NCI-H460 (cell line): ENCODE measurements around the gene ICOSLG. TPM values are rescaled to one million over a fixed set of nuclear protein-coding genes. Genes with fewer than 3 reads are reported as not detected.
"Not testable (repeated sequence)": the region's sequence is repeated elsewhere in the genome, so short reads cannot be mapped to it uniquely, and the experiment has no call there.

Experiments used
- DNase-seq: peaks from one replicate; pipeline ENCODE4 v3.0.0-alpha.2; 2016; ENCODE audit warnings: low read depth; ENCODE audit errors: extremely low read depth
- small RNA-seq, 2 experiments: library from RNA; depleted of rRNA; stranded (forward); fragments of <200 nt; gene quantifications; one replicate each; pipeline ENCODE3, GENCODE V24; 2014
- total RNA-seq: library from RNA; depleted of rRNA; stranded (reverse); fragments of >200 nt; shearing (Covaris generic); gene quantifications from 2 replicates; pipeline ENCODE4 v1.2.3, GENCODE V29; 2014; rRNA removed

The ICOSLG gene
- total RNA-seq, 1 experiment from 2014 or later, result 0.47 TPM

DNA sequence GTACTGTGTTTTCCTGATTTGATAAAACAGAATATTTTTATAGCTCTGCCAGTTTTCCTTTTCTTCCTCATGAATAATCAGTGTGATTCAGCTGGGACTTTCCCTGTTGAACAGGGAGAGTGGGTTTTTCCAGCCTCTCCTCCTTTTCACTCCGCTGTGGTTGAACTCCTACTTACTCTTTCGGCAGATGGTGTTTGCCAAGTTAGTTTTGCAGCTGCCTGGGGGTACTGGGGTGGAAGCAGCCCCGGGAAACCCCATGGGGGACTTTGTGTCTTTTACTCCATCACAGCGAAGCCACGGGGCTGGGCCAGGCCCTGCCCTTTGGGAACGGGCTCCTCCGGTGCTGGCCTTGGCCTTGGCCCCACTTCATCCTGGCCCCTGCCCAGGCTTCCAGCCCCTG lies 55.9 kb downstream of the ICOSLG start:
- DNase-seq, result not testable (repeated sequence)

DNA sequence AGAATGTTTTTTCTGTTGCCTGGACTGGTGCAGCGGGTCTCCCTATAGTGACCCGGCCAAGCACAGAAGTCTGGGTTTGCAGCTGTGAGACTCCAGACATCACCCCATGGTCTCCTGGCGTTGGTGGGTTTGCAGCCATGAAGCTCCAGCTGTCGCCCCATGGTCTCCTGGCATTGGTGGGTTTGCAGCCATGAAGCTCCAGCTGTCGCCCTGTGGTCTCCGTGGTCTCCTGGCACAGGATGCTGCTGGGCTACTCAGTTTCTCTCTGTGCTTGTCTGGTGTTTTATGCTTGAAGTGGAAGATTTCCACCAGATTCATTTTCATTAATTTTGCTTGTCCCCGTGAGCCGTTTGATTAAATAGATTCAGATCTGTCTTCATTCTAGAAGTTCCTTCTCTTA lies 58.5 kb downstream of the ICOSLG start:
- not testable (repeated sequence) for DNase-seq

- not testable (repeated sequence) for DNase-seq
These were observed 59.2 kb downstream of the ICOSLG start for GRCh38 chr21:44181506-44181905.

- DNase-seq, result not testable (repeated sequence)
These were observed 64.6 kb downstream of the ICOSLG start for GRCh38 chr21:44176127-44176526.

DNA sequence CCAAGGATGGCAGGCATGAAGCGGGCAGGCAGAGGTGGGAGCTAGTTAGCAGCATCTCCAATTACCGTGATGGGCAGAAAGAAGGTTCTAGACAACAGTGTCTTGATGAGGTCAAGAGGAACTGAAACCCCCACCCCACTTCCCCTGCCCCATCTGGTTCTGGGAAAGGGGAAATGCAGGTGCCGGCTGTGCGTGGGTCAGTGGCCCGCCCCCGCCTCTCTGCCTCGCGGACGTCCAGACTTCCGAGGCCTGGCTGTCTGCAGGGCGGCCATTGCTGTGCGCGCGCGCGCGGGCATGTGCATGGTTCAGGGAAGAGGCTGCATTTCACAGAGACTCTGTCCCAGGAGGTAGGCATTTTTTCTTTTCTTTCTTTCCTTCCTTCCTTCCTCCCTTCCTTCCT lies 65.6 kb downstream of the ICOSLG start:
- DNase-seq, result not testable (repeated sequence)

Small RNAs within 50 kb of the gene (small RNA-seq; reads per million reads assigned to genes)
- 0 reads per million in 2 experiments for gene AP001059.3

Other genes starting within 250 kb of the ICOSLG start
- 17.4 and 18.7 TPM in 2 replicates for gene TRAPPC10, start 228.6 kb downstream of the ICOSLG start, total RNA-seq
- 2.2 and 2.5 TPM in 2 replicates for gene PWP2, start 133.5 kb downstream of the ICOSLG start, total RNA-seq
- gene GATD3, start 107.3 kb downstream of the ICOSLG start, total RNA-seq, result 2.8 and 3.5 TPM in 2 replicates
- gene DNMT3L, start 21.0 kb upstream of the ICOSLG start, total RNA-seq, result not detected in 2 replicates
- gene AIRE, start 44.9 kb upstream of the ICOSLG start, total RNA-seq, result not detected in 2 replicates
- 70.8 and 71.0 TPM in 2 replicates for gene PFKL, start 59.1 kb upstream of the ICOSLG start, total RNA-seq
- gene CFAP410, start 98.4 kb upstream of the ICOSLG start, total RNA-seq, result 5.0 and 5.4 TPM in 2 replicates
- 5.7 and 6.8 TPM in 2 replicates for gene TRPM2, start 112.7 kb upstream of the ICOSLG start, total RNA-seq
- 0.47 and 0.92 TPM in 2 replicates for gene LRRC3, start 214.6 kb upstream of the ICOSLG start, total RNA-seq